Measurements from ENCODE around the gene NCOA3.

DNA sequence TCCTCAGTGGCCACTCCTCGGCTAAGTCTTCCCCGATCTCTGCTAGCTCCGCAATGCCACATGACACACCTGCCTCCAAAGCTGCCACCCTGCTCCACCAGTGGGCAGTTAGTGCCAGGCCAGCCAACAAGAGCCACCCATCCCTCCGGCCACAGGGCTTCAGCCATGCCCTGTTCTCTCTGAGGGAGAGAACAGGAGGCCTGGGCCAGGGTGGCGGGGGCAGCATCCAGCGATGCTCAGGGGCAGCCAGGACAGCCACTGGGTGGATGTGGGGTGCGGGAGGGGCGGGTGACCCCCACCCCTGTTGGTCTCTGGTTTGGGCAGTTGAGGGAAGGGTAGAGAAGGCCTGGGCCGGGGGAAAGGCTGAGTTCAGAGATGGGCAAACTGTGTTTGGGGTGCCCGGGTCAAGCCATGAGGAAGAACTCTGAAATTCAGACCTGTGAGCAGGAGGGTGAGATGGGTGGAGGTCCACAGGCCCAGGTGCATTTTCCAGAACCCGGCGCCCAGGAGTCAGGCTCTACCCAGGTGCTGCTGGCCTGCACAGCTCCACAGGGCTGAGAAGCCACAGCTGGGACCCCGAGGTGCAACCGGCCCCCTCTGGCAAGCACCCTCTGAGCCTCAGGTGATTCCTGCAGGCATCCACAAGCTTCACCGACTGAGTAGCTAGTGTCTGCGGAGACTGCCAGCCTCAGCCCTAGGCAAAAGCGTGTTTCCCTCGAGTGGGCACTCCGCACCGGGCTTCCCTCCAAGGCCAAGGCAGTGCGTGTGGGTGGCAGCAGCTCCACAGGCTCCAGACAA is 192.5 kb downstream of the NCOA3 start:
- TF ChIP-seq CTCF (conservative IDR thresholded peaks at IDR 0.05; ENCODE audit: low read depth in 2 of 2) (no peak), EZH2phosphoT487 (IDR thresholded peaks at IDR 0.05; ENCODE audit: unreplicated experiment) (no peak), POLR2AphosphoS5 (IDR thresholded peaks at IDR 0.05; ENCODE audit: low read depth) (no peak), REST (IDR thresholded peaks at IDR 0.05; ENCODE audit: unreplicated experiment) (no peak), ZNF114 (CRISPR knock-in tag; IDR thresholded peaks at IDR 0.05) (no peak), EZH2 (IDR thresholded peaks at IDR 0.05; ENCODE audit: low read depth, unreplicated experiment) (no peak)
- TF ChIP-seq, protein P1, sequence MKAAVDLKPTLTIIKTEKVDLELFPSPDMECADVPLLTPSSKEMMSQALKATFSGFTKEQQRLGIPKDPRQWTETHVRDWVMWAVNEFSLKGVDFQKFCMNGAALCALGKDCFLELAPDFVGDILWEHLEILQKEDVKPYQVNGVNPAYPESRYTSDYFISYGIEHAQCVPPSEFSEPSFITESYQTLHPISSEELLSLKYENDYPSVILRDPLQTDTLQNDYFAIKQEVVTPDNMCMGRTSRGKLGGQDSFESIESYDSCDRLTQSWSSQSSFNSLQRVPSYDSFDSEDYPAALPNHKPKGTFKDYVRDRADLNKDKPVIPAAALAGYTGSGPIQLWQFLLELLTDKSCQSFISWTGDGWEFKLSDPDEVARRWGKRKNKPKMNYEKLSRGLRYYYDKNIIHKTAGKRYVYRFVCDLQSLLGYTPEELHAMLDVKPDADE (IDR thresholded peaks at IDR 0.05), result no peak

Measured in GM23338 (cell line).